IMR-90 (cell line): Measurements from ENCODE around the gene RGL4. TPM values are rescaled to one million over a fixed set of nuclear protein-coding genes. Genes with fewer than 3 reads are reported as not detected.

Experiments used
- ATAC-seq: fragments of 200-7000 bp; cut with Tn5 transposase; 2 replicates; pipeline ENCODE4 v1.9.1; 2020; ENCODE audit warnings: low read depth, mild to moderate bottlenecking, moderate library complexity
- BruUV-seq: library from RNA; stranded (reverse); fragments of 400-500 nt; replicated peaks from 2 replicates; lab custom pipeline; 2021; lab: Mats Ljungman, UMichigan
- CTCF ChIA-PET: fragments of 300-600 bp; formaldehyde crosslinking; extraction: SDS; loops from one replicate; lab custom pipeline; 2021; ENCODE audit warnings: antibody characterized with exemption; lab: Yijun Ruan, JAX
- POLR2A ChIA-PET: fragments of 300-600 bp; sonication (Branson Sonifier 250); formaldehyde crosslinking; loops from one replicate; lab custom pipeline; 2022; ENCODE audit warnings: antibody characterized with exemption; ENCODE audit not compliant: unreplicated experiment; lab: Charles Lee
- DNase-seq: peaks from one replicate; pipeline ENCODE4 v3.0.0; 2013
- H2AFZ ChIP-seq: replicated peaks from 2 replicates; pipeline ENCODE3; 2013; ENCODE audit warnings: low read length, mild to moderate bottlenecking; ENCODE audit not compliant: poor library complexity
- H2AK5ac ChIP-seq: 2 replicates; pipeline ENCODE4 v1.6.1; 2013; ENCODE audit warnings: low read depth, low read length, inconsistent platforms
- H2AK9ac ChIP-seq: replicated peaks from 2 replicates; pipeline ENCODE3; 2013; ENCODE audit warnings: mild to moderate bottlenecking, low read depth, low read length, moderate library complexity; ENCODE audit not compliant: poor library complexity
- H2BK120ac ChIP-seq: 2 replicates; pipeline ENCODE4 v1.6.1; 2013; ENCODE audit warnings: low read depth, low read length, inconsistent platforms
- H2BK15ac ChIP-seq: 3 replicates; pipeline ENCODE4 v1.6.1; 2013; ENCODE audit warnings: low read depth, low read length, inconsistent platforms
- H2BK20ac ChIP-seq: 2 replicates; pipeline ENCODE4 v1.6.1; 2013; ENCODE audit warnings: low read depth, mild to moderate bottlenecking, inconsistent platforms, low read length, moderate library complexity
- H2BK5ac ChIP-seq: 2 replicates; pipeline ENCODE4 v1.6.1; 2013; ENCODE audit warnings: mild to moderate bottlenecking, low read depth, low read length, inconsistent platforms; ENCODE audit not compliant: poor library complexity, severe bottlenecking
- H3K14ac ChIP-seq: replicated peaks from 2 replicates; pipeline ENCODE4 v1.6.1; 2013; ENCODE audit warnings: low read depth, low read length, inconsistent platforms
- H3K18ac ChIP-seq: 2 replicates; pipeline ENCODE4 v1.6.1; 2013; ENCODE audit warnings: low read depth, low read length, control low read depth
- H3K23ac ChIP-seq: 2 replicates; pipeline ENCODE4 v1.6.1; 2013; ENCODE audit warnings: low read depth, low read length, inconsistent platforms
- H3K27ac ChIP-seq: 2 replicates; pipeline ENCODE4 v1.5.1; 2013; ENCODE audit warnings: mild to moderate bottlenecking, control low read depth, low read length; ENCODE audit not compliant: insufficient read depth
- H3K27me3 ChIP-seq: 2 replicates; pipeline ENCODE4 v1.6.1; 2013; ENCODE audit warnings: low read length; ENCODE audit not compliant: control insufficient read depth, insufficient read depth
- H3K36me3 ChIP-seq: 2 replicates; pipeline ENCODE4 v1.6.1; 2013; ENCODE audit warnings: low read length, mixed read lengths; ENCODE audit not compliant: control insufficient read depth, insufficient read depth
- H3K4ac ChIP-seq: 2 replicates; pipeline ENCODE4 v1.6.1; 2013; ENCODE audit warnings: low read depth, low read length, inconsistent platforms
- H3K4me1 ChIP-seq: 2 replicates; pipeline ENCODE4 v1.6.1; 2013; ENCODE audit warnings: low read length, mixed read lengths; ENCODE audit not compliant: control insufficient read depth, insufficient read depth
- H3K4me2 ChIP-seq: 2 replicates; pipeline ENCODE4 v1.6.1; 2013; ENCODE audit warnings: low read depth, mild to moderate bottlenecking, control low read depth, low read length, moderate library complexity
- H3K4me3 ChIP-seq: 2 replicates; pipeline ENCODE4 v1.5.1; 2013; ENCODE audit warnings: low read depth, mild to moderate bottlenecking, control low read depth, low read length, moderate library complexity; ENCODE audit not compliant: insufficient read depth
- H3K56ac ChIP-seq: 2 replicates; pipeline ENCODE4 v1.6.1; 2013; ENCODE audit warnings: low read length, inconsistent platforms; ENCODE audit not compliant: insufficient read depth; ENCODE audit errors: extremely low read depth
- H3K79me1 ChIP-seq, 2 experiments: 2 replicates each; pipeline ENCODE4 v1.6.1; 2013; ENCODE audit warnings: low read length in 2 of 2, inconsistent platforms in 1 of 2, low read depth in 1 of 2
- H3K9ac ChIP-seq: 2 replicates; pipeline ENCODE4 v1.6.1; 2013; ENCODE audit warnings: low read depth, low read length, control low read depth
- H3K9me1 ChIP-seq: 2 replicates; pipeline ENCODE4 v1.6.1; 2013; ENCODE audit warnings: low read length, inconsistent platforms; ENCODE audit not compliant: insufficient read depth
- H3K9me3 ChIP-seq: 2 replicates; pipeline ENCODE4 v1.6.1; 2013; ENCODE audit warnings: low read length; ENCODE audit not compliant: control insufficient read depth, insufficient read depth
- H4K20me1 ChIP-seq: 2 replicates; pipeline ENCODE4 v1.6.1; 2013; ENCODE audit warnings: low read length, inconsistent platforms; ENCODE audit not compliant: insufficient read depth
- H4K5ac ChIP-seq: 2 replicates; pipeline ENCODE4 v1.6.1; 2013; ENCODE audit warnings: mild to moderate bottlenecking, low read depth, low read length, control low read depth
- H4K8ac ChIP-seq, 2 experiments: 2 replicates each; pipeline ENCODE4 v1.6.1; 2013; ENCODE audit warnings: low read depth in 2 of 2, low read length in 2 of 2, control low read depth in 1 of 2, inconsistent platforms in 1 of 2
- H4K91ac ChIP-seq: 2 replicates; pipeline ENCODE4 v1.6.1; 2013; ENCODE audit warnings: low read depth, low read length, inconsistent platforms; ENCODE audit not compliant: insufficient read depth
- BHLHE40 ChIP-seq: fragments of 150-350 bp; IDR thresholded peaks from 2 replicates; pipeline ENCODE4 v1.6.1; 2016; ENCODE audit warnings: mild to moderate bottlenecking, low read depth, low read length
- CEBPB ChIP-seq: IDR thresholded peaks from 2 replicates; pipeline ENCODE4 v1.6.1; 2012; ENCODE audit warnings: low read depth, low read length, improper control_type of control experiment
- MAFK ChIP-seq: IDR thresholded peaks from 2 replicates; pipeline ENCODE4 v1.6.1; 2012; ENCODE audit warnings: low read depth, low read length, improper control_type of control experiment
- MAZ ChIP-seq: IDR thresholded peaks from 2 replicates; pipeline ENCODE4 v1.6.1; 2012; ENCODE audit warnings: low read depth, mild to moderate bottlenecking, low read length, improper control_type of control experiment, moderate library complexity, borderline replicate concordance
- MXI1 ChIP-seq: IDR thresholded peaks from 2 replicates; pipeline ENCODE4 v1.6.1; 2012; ENCODE audit warnings: low read depth, mild to moderate bottlenecking, low read length, moderate library complexity, borderline replicate concordance
- NFE2L2 ChIP-seq: fragments of 150-350 bp; IDR thresholded peaks from 2 replicates; pipeline ENCODE4 v1.6.1; 2016; ENCODE audit warnings: low read depth, mild to moderate bottlenecking, low read length
- POLR2A ChIP-seq: IDR thresholded peaks from 2 replicates; pipeline ENCODE4 v1.6.1; 2012; ENCODE audit warnings: mild to moderate bottlenecking, low read depth, low read length
- RAD21 ChIP-seq: IDR thresholded peaks from 2 replicates; pipeline ENCODE4 v1.6.1; 2012; ENCODE audit warnings: low read length, improper control_type of control experiment
- RCOR1 ChIP-seq: IDR thresholded peaks from 2 replicates; pipeline ENCODE4 v1.6.1; 2012; ENCODE audit warnings: mild to moderate bottlenecking, low read length, improper control_type of control experiment; ENCODE audit not compliant: insufficient replicate concordance
- RFX5 ChIP-seq: IDR thresholded peaks from 2 replicates; pipeline ENCODE4 v1.8.0; 2012; ENCODE audit warnings: low read depth, mild to moderate bottlenecking, low read length, moderate library complexity
- SMC3 ChIP-seq: fragments of 150-350 bp; IDR thresholded peaks from 2 replicates; pipeline ENCODE4 v1.6.1; 2016; ENCODE audit warnings: low read depth, mild to moderate bottlenecking, antibody characterized with exemption, low read length, moderate library complexity
- WGBS, 2 experiments: methylation state at CpG; one replicate each; pipeline versions ENCODE4 v1.1.5 to v1.1.7; 2013; ENCODE audit warnings: missing lambda C conversion rate in 2 of 2; ENCODE audit not compliant: insufficient read length in 1 of 2; ENCODE audit errors: extremely low coverage in 2 of 2; 5-methylcytosine and 5-hydroxymethylcytosine counted together
- dilution Hi-C: fragments of 300-500 bp; cut with HindIII; formaldehyde crosslinking; loops from one replicate; pipeline ENCODE4 v1.14.3; 2018; ENCODE audit warnings: low sequenced_read_pairs; ENCODE audit not compliant: unreplicated experiment
- in situ Hi-C: fragments of 300-500 bp; cut with MboI; formaldehyde crosslinking; loops from 3 replicates; pipeline ENCODE4 v1.14.3; 2019; ENCODE audit warnings: low sequenced_read_pairs, inconsistent platforms, mixed read lengths
- intact Hi-C: fragments of 100-400 bp; cut with micrococcal nuclease; formaldehyde crosslinking; loops from 2 replicates; pipeline ENCODE4 v1.10.0; 2022
- polyA plus RNA-seq, 3 experiments: library from polyadenylated mRNA; depleted of rRNA; stranded (reverse); fragments of >200 nt; gene quantifications; 2 replicates each; pipeline ENCODE4 v1.2.3, GENCODE V29; 2012; ENCODE audit warnings: low replicate concordance in 1 of 3
- total RNA-seq: library from RNA; depleted of rRNA; stranded (reverse); fragments of >200 nt; gene quantifications from 2 replicates; pipeline ENCODE4 v1.2.3, GENCODE V29; 2012
- TF ChIP-seq, protein P1 (sequence below): fragments of 150-350 bp; IDR thresholded peaks from 2 replicates; pipeline ENCODE4 v1.6.1; 2016; ENCODE audit warnings: low read depth, mild to moderate bottlenecking, low read length, moderate library complexity, borderline replicate concordance
- TF ChIP-seq, protein P2 (sequence below): fragments of 150-350 bp; IDR thresholded peaks from 2 replicates; pipeline ENCODE4 v1.6.1; 2017; ENCODE audit warnings: mild to moderate bottlenecking, antibody characterized with exemption, low read length, low read depth

The RGL4 gene
- total and polyA plus RNA-seq, 2 of the 4 experiments (the other 2 are of a cell fraction): not detected

DNA sequence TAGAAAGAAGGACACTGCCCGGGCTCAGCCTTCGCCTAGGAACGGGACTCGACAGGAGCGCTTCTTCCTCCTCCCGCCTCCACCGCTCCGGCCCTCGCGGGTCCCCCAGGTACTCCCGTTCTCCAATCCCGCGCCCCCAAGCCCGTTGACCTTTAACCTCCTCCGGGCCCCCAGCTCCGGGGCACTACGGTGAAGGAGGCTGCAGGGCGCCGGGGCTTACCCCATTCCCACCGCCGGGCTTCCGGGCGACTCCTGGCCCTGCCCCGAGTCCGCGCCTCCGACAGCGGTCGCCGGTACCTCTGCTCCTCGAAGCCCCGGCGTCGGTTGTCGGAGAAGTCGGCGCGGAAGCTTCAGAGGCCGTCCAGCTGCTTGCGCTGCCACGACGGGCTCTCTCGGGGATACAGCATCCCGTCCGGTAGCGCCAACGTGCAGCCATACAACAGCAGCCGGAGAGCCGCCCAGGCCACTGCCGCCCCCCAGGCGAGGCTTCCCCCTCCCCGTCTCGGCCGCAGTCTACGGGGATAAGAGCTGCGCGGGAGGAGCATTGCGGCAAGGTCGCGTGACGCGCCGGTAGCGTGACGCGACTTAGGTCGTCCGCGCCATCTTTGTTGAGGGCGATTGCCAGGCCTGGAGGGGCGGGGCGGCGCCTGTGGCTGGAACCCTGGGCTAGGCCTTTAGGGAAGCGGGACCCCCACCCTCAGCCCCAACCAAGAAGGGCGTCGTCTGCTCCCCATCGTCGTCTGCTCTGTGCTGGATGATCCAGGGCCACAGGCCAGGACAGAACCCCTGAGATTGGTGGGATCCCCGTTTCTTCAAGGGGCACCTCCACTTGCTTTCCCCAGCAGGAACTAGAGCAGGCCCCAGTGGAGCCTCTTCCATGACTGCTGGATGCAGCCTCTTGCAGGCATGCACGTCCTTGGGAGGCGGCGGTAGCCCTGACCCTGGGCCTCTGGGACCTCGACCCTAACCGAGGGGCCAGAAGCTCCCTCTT lies 26.3 kb downstream of the RGL4 start:
- dilution Hi-C loops: no loop called here
- POLR2A ChIA-PET: interaction anchor here (0.6 kb wide), 1 partner anchor 140 kb away, joined by 7 read pairs; no protein-coding TSS in a partner anchor
- H2BK15ac ChIP-seq: no peak overlapping the region; the same call in 2 of the 3 replicates
- peak overlapping the region; percentile 92 for H3K14ac ChIP-seq
- peak; percentile 85 for DNase-seq
- peak overlapping the region; percentile 79; the same call in 1 of the 2 replicates for H2BK120ac ChIP-seq
- intact Hi-C loops: no loop called here
- H3K56ac ChIP-seq: peak overlapping the region; percentile 68; the same call in 1 of the 2 replicates
- H4K5ac ChIP-seq: peak overlapping the region; percentile 97
- in situ Hi-C loops: no loop called here
- no peaks in the 10 kb centered on the region for H3K9me3 ChIP-seq
- peak overlapping the region; percentile 76; the same call in 1 of the 2 replicates for H2BK20ac ChIP-seq
- H3K4ac ChIP-seq: peak overlapping the region; percentile 91
- 0 out of 2 replicates have a peak, but pooled peaks cover 5% of the 10 kb centered on the region for H3K4me1 ChIP-seq
- ATAC-seq: peak; percentile 98
- WGBS, 2 experiments: 6% methylated on average over 34 of the region's 84 CpGs; no CpG with 5 or more reads in 1 of the 2 experiments
- H2AFZ ChIP-seq: peak overlapping the region; percentile 100
- CTCF ChIA-PET: no interaction called here
- BruUV-seq: no TSS peak
- peaks cover 10 to 27% of the 10 kb centered on the region in 2 experiments for H3K79me1 ChIP-seq
- H3K27me3 ChIP-seq: no peaks in the 10 kb centered on the region
- H2AK9ac ChIP-seq: peak overlapping the region; percentile 97
- H3K27ac ChIP-seq: peak overlapping the region; percentile 65
- H3K9me1 ChIP-seq: peaks cover 13% of the 10 kb centered on the region
- peaks cover 14% of the 10 kb centered on the region for H3K36me3 ChIP-seq
- H4K91ac ChIP-seq: peak overlapping the region; percentile 89
- H2AK5ac ChIP-seq: 0 out of 2 replicates have a peak overlapping the region, but pooled peaks have one; percentile 20
- no peak overlapping the region for H3K23ac ChIP-seq
- H2BK5ac ChIP-seq: peak overlapping the region; percentile 51
- peak overlapping the region; percentile 81 for H3K4me2 ChIP-seq
- H4K8ac ChIP-seq: peak overlapping the region; percentile 92 to 97
- H3K18ac ChIP-seq: peak overlapping the region; percentile 36; the same call in 1 of the 2 replicates
- H3K4me3 ChIP-seq: peak overlapping the region; percentile 73
- H4K20me1 ChIP-seq: no peaks in the 10 kb centered on the region
- H3K9ac ChIP-seq: peak overlapping the region; percentile 63
- TF ChIP-seq, protein P1, sequence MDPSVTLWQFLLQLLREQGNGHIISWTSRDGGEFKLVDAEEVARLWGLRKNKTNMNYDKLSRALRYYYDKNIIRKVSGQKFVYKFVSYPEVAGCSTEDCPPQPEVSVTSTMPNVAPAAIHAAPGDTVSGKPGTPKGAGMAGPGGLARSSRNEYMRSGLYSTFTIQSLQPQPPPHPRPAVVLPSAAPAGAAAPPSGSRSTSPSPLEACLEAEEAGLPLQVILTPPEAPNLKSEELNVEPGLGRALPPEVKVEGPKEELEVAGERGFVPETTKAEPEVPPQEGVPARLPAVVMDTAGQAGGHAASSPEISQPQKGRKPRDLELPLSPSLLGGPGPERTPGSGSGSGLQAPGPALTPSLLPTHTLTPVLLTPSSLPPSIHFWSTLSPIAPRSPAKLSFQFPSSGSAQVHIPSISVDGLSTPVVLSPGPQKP: no peak
- TF ChIP-seq POLR2A: peak; percentile 62; the same call in 1 of the 2 replicates
- TF ChIP-seq, protein P2, sequence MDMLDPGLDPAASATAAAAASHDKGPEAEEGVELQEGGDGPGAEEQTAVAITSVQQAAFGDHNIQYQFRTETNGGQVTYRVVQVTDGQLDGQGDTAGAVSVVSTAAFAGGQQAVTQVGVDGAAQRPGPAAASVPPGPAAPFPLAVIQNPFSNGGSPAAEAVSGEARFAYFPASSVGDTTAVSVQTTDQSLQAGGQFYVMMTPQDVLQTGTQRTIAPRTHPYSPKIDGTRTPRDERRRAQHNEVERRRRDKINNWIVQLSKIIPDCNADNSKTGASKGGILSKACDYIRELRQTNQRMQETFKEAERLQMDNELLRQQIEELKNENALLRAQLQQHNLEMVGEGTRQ: peak; percentile 94
- 0 out of 2 replicates have a peak, but pooled peaks have one; percentile 26 for TF ChIP-seq MXI1
- TF ChIP-seq RFX5: no peak
- TF ChIP-seq RAD21: no peak
- no peak for TF ChIP-seq NFE2L2
- TF ChIP-seq SMC3: peak; percentile 2; the same call in 1 of the 2 replicates
- TF ChIP-seq MAZ: peak; percentile 97; the same call in 1 of the 2 replicates
- TF ChIP-seq CEBPB: peak; percentile 59; the same call in 1 of the 2 replicates
- no peak for TF ChIP-seq RCOR1
- no peak for TF ChIP-seq MAFK
- peak; percentile 96 for TF ChIP-seq BHLHE40
